Prostate gland (tissue), 2 donors: ENCODE data around the gene STAT4. TPM values are rescaled to one million over a fixed set of nuclear protein-coding genes. Genes with fewer than 3 reads are reported as not detected.

Experiments
- DNase-seq: peaks from one replicate; pipeline ENCODE4 v3.0.0-alpha.2; 2019; ENCODE audit warnings: low spot score
- H3K27ac ChIP-seq, 2 donors: fragments of 200-600 bp; sonication (generic); 2 replicates each; pipeline ENCODE4 v1.5.1; 2017 to 2019
- H3K27me3 ChIP-seq: fragments of 200-600 bp; sonication (generic); replicated peaks from 2 replicates; pipeline ENCODE4 v1.5.1; 2019; ENCODE audit not compliant: insufficient read depth
- H3K36me3 ChIP-seq, 2 donors: fragments of 200-600 bp; sonication (generic); 1 replicate in 1 of 2; 2 replicates in 1 of 2; pipeline versions ENCODE4 v1.5.1 to v1.8.1; 2017 to 2019
- H3K4me1 ChIP-seq: fragments of 200-600 bp; sonication (generic); replicated peaks from 2 replicates; pipeline ENCODE4 v1.5.1; 2019
- H3K4me3 ChIP-seq, 2 donors: fragments of 200-600 bp; sonication (generic); 2 replicates each; pipeline ENCODE4 v1.5.1; 2017 to 2019
- H3K9me3 ChIP-seq: fragments of 200-600 bp; sonication (generic); 2 replicates; pipeline ENCODE4 v1.5.1; 2017
- POLR2A ChIP-seq: fragments of 450-650 bp; IDR thresholded peaks from one replicate; pipeline ENCODE4 v1.6.1; 2016; ENCODE audit warnings: antibody characterized with exemption, mild to moderate bottlenecking
- POLR2AphosphoS5 ChIP-seq: sonication (generic); formaldehyde crosslinking; IDR thresholded peaks from one replicate; pipeline ENCODE4 v1.6.1; 2017; ENCODE audit warnings: antibody characterized with exemption
- WGBS: methylation state at CpG from one replicate; pipeline ENCODE4 v1.1.5; 2018; 5-methylcytosine and 5-hydroxymethylcytosine counted together
- intact Hi-C: fragments of 100-400 bp; cut with DNase I; formaldehyde crosslinking; loops from one replicate; pipeline ENCODE4 v1.14.2; 2022
- total RNA-seq, 2 donors: library from RNA; depleted of rRNA; stranded (reverse); fragments of >200 nt; gene quantifications; one replicate each; pipeline ENCODE4 v1.1.0, GENCODE V29; 2016
- TF ChIP-seq, protein P1 (sequence below), 4 experiments: fragments of 200-600 bp in 2 of 4; fragments of 450-650 bp in 2 of 4; sonication (generic) in 2 of 4; IDR thresholded peaks; 1 replicate in 3 of 4; 2 replicates in 1 of 4; pipeline ENCODE4 v1.5.1; 2016 to 2019; ENCODE audit warnings: antibody characterized with exemption in 4 of 4, mild to moderate bottlenecking in 2 of 4, moderate library complexity in 2 of 4

The STAT4 gene
- total RNA-seq, 2 donors from 2014 or later = 0.41 to 8.8 TPM

- intact Hi-C loops = loop anchor here (5.0 to 10.0 kb wide), 2 partner anchors 102 to 474 kb away; partner anchors contain the start of gene STAT4
- TF ChIP-seq POLR2A (no peak), POLR2AphosphoS5 (no peak)
- TF ChIP-seq, protein P1, sequence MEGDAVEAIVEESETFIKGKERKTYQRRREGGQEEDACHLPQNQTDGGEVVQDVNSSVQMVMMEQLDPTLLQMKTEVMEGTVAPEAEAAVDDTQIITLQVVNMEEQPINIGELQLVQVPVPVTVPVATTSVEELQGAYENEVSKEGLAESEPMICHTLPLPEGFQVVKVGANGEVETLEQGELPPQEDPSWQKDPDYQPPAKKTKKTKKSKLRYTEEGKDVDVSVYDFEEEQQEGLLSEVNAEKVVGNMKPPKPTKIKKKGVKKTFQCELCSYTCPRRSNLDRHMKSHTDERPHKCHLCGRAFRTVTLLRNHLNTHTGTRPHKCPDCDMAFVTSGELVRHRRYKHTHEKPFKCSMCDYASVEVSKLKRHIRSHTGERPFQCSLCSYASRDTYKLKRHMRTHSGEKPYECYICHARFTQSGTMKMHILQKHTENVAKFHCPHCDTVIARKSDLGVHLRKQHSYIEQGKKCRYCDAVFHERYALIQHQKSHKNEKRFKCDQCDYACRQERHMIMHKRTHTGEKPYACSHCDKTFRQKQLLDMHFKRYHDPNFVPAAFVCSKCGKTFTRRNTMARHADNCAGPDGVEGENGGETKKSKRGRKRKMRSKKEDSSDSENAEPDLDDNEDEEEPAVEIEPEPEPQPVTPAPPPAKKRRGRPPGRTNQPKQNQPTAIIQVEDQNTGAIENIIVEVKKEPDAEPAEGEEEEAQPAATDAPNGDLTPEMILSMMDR (IDR thresholded peaks at IDR 0.05) = no peak
- Histone ChIP-seq H3K27me3 (no peaks in the 10 kb centered on the region), H3K27ac (no peak overlapping the region), H3K4me3 (no peak overlapping the region), H3K36me3 (no peaks in the 10 kb centered on the region), H3K4me1 (no peaks in the 10 kb centered on the region), H3K9me3 (no peaks in the 10 kb centered on the region)
- DNase-seq = no peak
- WGBS = 38% methylated on average over 1 of the region's 1 CpG
These were observed 100.2 kb downstream of the STAT4 start for GRCh38 chr2:191050640-191050987.

DNA sequence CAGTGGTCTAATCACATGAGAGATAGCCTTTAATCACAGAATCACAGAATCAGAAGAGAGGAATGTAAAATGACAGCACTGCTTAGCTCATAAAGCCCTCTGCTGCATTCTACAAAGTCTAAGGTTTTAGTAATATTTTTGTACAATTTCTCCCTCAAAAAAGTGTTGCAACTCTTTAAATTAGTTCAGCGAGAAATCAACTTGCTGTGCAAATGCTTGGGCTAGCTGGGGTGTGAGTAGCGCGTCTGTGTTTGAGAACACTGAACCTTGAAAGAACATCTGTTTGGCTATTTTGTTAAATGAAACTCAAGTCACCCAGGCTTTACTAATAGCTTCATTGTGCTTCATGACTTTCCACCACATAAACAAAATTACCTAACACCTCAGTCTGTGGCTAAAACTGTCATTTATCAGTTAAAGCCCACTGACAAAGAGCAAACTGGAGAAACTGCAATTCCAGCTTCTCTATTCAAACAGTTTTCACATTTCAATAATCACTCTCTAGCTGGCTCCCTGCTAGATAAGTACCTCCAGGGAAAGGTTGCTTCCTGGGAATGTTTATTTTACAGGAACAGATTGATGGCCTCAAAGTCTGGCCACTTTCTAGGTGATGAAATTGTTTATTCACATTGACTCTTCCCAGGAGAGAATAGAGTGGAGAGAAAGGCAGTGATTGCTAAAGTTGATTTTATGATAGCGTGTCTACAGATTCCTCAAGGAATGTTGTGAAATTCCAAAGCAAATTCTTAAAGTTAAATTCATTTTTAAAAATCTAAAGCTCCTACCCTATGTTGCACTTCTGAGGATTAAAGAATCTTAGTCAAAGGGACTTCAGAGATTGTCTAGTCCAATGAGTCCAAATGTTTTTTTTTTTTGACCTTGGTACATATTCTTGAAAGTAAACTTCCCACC lies 100.8 kb downstream of the STAT4 start:
- H3K27me3 ChIP-seq = no peaks in the 10 kb centered on the region
- H3K27ac ChIP-seq = no peak overlapping the region
- intact Hi-C loops = loop anchor here (5.0 to 10.0 kb wide), 2 partner anchors 102 to 475 kb away; partner anchors contain the start of gene STAT4
- H3K36me3 ChIP-seq = no peaks in the 10 kb centered on the region
- H3K9me3 ChIP-seq = no peaks in the 10 kb centered on the region
- TF ChIP-seq POLR2AphosphoS5 = peak; percentile 40
- TF ChIP-seq POLR2A = no peak
- no peak overlapping the region for H3K4me3 ChIP-seq
- 40% methylated on average over 4 of the region's 4 CpGs for WGBS
- H3K4me1 ChIP-seq = no peaks in the 10 kb centered on the region
- DNase-seq = no peak

GRCh38 chr2:191048073-191048472 lies 102.7 kb downstream of the STAT4 start:
- Histone ChIP-seq H3K4me3 (no peak overlapping the region), H3K27ac (no peak overlapping the region), H3K4me1 (no peaks in the 10 kb centered on the region), H3K27me3 (no peaks in the 10 kb centered on the region), H3K36me3 (no peaks in the 10 kb centered on the region), H3K9me3 (no peaks in the 10 kb centered on the region)
- intact Hi-C loops = no loop called here
- TF ChIP-seq, protein P1 (IDR thresholded peaks at IDR 0.05) = no peak
- no peak for TF ChIP-seq POLR2AphosphoS5
- no peak for TF ChIP-seq POLR2A
- no peak for DNase-seq
- 96% methylated on average over 3 of the region's 3 CpGs for WGBS

GRCh38 chr2:191045141-191045540 lies 105.7 kb downstream of the STAT4 start:
- Histone ChIP-seq H3K4me1 (no peaks in the 10 kb centered on the region), H3K9me3 (no peaks in the 10 kb centered on the region), H3K27me3 (no peaks in the 10 kb centered on the region), H3K27ac (no peak overlapping the region), H3K36me3 (no peaks in the 10 kb centered on the region), H3K4me3 (no peak overlapping the region)
- no peak for DNase-seq
- WGBS = 91% methylated on average over 1 of the region's 1 CpG
- intact Hi-C loops = no loop called here
- TF ChIP-seq POLR2AphosphoS5 (no peak), POLR2A (no peak)
- TF ChIP-seq, protein P1 (IDR thresholded peaks at IDR 0.05) = no peak

GRCh38 chr2:191043438-191043837 lies 107.4 kb downstream of the STAT4 start:
- H3K4me3 ChIP-seq = no peak overlapping the region
- intact Hi-C loops = no loop called here
- TF ChIP-seq POLR2A (no peak), POLR2AphosphoS5 (no peak)
- TF ChIP-seq, protein P1 (IDR thresholded peaks at IDR 0.05) = no peak
- H3K4me1 ChIP-seq = no peaks in the 10 kb centered on the region
- no peaks in the 10 kb centered on the region for H3K9me3 ChIP-seq
- no peak for DNase-seq
- H3K27ac ChIP-seq = no peak overlapping the region
- H3K36me3 ChIP-seq = no peaks in the 10 kb centered on the region
- WGBS = 89% methylated on average over 3 of the region's 3 CpGs
- no peaks in the 10 kb centered on the region for H3K27me3 ChIP-seq
